CD1c-positive myeloid dendritic cell (primary cell): ENCODE results near the gene PAQR5.
"Not testable (repeated sequence)": the region's sequence is repeated elsewhere in the genome, so short reads cannot be mapped to it uniquely, and the experiment has no call there.

Source experiments
- DNase-seq: peaks from one replicate; pipeline ENCODE4 v3.0.0-alpha.2; 2016; ENCODE audit errors: extremely low spot score

Gene PAQR5

DNA sequence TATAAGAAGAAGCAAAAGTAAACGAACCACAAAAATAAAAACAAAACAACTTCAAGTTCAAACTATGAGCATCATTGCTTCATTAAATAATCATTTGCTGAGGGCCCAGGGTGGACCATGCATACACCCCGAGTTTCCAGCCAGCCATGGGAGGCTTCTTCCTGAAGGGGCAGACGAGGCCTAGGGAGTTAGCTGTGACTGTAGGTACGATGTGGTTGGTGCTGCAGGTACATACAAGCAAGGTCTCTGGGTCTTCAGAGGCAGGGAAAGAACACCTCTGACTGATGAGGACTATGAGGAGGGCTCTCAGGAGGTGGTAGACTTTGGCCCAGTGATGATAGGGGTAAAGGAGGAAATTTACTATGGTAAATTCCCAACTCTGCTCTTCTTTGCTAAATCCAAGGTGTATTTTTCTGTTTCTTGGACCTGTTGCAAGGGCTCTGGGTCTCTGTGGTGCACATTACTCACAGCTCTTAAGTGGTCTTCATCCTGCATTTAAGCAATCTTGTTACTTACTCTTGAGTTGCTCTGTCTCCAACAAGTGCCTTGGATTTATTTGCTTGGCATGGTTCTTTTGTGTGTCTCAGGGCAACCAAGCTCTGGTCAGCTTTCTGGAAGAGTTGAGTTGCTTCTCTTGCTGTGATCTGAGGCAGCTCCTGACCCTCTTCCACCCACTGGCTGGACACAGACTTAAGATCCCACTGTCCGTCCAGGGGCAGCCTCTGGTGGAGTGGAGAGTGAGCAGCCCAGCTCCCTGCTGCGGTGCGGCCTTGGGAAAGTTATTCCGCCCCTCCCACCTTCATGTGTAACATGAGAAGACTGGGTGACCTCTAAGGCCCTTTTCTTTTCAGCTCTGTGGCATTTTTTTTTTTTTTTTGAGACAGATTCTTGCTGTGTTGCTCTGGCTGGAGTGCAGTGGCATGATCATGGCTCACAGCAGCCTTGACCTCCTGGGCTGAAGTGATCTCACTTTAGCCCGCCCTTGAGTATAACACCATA, 59.4 kb downstream of the PAQR5 start:
- DNase-seq, result no peak

DNA sequence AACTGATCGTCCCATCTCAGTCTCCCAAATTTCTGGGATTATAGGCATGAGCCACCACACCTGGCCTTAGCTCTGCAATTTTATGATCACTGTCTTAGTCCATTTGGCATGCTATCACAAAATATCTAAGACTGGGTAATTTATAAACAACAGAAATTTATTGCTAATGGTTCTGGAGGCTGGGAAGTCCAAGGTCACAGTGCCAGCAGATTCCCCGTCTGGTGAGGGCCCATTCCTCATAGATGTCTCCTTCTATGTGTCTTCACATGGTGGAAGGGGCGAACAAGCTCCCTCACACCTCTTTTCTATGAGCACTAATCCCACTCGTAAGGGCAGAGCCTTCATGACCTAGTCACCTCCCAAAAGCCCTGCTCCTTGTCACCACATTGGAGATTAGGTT, 60.1 kb downstream of the PAQR5 start:
- no peak for DNase-seq

DNA sequence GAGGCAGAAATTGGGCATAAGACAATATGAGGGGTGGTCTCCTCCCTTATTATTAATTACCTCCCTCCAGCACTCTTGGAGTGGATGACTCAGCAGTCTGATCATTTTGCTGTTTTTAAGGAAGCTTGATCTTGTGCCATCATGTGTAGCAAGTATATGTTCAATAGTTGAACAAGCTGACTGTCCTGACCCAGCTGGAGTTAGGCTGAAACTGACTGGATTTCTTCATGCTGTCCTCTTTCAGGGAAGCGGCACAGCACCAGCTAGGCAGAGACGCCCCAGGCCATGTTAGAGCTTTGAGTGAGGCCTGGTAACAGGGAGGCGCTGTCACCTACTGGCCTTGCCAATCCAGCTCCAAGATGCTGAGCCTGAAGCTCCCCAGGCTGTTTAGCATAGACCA, 61.0 kb downstream of the PAQR5 start:
- DNase-seq, result no peak

DNA sequence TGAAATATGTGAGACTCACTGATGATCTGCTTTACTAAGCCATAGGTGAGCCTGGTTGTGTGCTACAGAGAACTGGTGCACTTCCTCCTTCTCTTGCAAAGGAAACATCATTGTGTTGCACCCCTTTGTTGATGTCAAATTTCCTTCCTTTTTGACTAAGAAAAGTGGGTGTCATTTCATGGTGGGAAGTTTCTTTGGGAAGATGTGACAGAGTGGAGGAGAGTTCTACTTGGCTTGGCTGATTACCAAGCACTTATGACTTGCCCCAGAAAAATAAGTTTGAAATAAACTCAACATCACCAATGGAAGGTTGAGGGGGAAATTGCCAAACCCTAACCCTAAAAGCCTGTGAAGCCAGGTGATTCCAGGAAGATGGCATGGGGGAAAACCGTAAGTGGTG, 61.9 kb downstream of the PAQR5 start:
- no peak for DNase-seq

DNA sequence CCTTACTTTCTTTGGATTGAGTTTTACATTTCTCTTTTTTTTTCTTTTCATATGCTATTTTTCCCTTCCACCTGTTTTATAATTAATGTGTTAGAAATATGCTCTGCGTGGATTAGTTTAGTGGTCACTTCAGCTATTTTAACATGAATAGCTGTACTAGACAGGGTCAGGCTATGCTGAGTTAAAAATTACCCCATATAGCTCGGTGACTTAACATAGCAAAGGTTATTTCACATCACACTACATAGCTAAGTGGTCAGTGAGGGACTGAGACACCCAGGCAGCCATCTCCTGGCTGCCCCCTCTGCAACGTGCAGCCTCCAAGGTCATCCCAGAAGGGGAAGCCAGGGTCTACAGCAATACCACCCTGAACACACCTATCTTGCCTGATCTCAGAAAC, 68.5 kb downstream of the PAQR5 start:
- no peak for DNase-seq

DNA sequence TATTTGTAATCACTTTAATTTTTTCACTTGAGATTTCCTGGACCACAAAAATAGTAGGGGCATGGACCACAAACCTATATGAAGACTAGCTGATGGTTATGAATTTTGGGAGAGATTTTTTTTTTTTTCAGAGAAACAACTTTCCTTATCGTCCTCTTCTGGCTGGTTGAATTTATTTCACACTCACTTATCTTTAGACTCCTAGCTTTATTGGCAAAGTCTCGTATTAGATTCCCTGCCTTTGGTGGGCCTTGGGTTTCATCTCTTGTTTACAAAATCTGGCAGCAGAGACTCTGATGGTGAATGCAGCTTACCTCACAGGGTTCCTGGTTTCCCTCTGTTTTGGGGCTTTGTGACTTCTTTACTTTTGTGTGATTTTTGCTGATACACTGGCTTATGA, 70.9 kb downstream of the PAQR5 start:
- DNase-seq, result no peak

DNA sequence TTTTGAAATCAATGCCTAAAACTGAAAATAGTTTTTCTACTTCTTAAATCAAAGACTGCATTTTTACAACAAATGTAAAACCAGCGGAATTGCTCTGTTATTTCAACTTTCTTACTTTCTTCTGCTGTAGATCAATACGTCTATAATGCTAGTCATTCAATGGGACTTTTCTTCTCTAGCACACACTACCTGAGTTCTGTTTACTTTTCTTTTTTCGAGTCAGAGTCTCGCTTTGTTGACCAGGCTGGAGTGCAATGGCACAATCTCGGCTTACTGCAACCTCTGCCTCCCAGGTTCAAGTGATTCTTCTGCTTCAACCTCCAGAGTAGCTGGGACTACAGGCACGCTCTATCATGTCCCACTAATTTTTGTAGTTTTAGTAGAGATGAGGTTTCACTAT, 74.7 kb downstream of the PAQR5 start:
- no peak for DNase-seq

DNA sequence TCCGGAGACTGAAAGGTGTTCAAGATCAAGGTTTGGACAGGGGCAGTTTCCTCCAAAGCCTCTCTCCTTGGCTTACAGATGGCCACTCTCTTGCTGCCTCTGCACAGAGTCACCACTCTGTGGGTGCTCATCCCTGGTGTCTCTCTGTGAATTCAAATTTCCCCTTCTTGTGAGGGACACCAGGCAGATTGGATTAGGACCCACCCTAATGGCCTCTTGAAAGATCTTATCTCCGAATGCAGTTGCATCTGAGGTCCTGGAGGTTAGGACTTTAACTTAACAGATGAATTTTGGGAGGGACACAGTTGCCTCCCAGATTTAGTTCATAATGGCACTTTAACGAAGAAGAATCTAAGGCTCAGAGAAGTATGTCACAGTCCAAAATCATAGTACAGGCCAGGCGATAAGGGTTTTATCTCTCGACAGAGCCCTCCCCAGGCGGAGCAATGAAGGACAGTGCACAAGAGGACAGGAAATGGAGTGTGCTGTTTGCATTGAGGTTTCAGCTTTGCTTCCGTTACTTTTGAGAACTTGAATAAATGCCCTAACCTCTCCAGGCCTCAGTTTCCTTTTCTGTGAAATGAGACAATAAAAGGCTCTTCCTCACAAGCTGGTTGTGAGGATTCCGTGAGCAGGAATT, 76.6 kb downstream of the PAQR5 start:
- no peak for DNase-seq

DNA sequence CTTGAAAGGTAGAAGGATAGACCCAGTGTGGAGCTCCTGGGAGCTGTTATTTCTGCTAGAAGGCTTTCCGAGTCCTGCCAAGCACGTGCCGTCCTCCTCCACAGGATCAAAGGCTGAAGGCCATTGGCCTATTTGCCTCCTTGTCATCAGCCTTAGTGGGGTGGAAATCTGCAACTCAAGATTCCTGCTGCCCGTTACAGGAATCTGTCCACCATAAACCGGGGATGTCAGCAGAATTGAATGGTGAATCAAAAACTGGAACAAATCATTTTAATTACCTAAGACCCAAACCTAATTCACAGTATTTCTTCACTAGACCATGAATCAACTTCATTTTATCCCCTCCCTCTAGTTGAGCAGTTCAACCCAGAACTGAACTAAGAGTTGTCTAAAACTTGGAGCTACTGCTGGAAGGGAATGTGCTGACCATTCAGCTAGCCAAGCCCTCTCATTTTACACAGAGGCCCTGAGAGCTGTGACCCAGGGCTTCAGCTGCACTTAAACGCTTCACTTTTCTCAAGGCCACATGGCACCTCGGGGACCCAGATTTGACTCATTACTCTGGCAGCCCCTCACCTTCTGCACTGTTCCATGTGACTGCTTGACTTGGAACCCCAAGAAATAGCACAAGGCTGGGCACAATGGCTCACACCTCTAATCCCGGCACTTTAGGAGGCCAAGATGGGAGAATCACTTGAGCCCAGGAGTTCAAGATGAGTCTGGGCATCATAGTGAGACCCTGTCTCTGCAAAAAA, 78.7 kb downstream of the PAQR5 start:
- DNase-seq, result no peak

DNA sequence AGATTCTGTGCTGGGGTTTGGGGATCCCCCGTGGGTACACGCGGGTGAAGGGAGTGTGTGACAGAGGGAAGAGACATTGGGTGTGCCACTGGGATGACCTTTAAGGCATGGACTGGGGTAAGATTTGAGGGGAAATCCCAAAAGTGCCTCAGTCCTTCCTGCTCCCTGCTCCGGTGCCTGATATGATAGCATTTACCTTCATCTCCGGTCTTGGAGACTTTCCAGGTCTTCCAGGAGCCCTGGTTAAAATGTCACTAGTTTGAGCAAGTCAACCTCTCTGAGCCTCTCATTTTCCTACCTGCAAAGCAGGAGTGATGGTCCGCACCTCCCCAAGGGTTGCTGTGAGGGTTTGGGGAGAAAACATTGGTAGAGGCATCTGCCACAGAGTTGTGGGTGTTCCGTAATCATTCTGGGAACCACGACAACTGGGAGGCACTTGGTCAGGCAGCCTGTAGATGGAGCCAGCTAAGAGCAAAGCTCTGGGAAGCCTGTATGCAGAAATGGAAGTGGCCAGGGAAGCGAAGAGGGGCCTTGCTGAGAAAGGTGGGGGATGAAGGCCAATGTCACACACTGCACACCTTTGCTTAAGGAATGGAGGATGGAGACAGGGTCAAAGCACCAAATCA, 81.5 kb downstream of the PAQR5 start:
- no peak for DNase-seq

DNA sequence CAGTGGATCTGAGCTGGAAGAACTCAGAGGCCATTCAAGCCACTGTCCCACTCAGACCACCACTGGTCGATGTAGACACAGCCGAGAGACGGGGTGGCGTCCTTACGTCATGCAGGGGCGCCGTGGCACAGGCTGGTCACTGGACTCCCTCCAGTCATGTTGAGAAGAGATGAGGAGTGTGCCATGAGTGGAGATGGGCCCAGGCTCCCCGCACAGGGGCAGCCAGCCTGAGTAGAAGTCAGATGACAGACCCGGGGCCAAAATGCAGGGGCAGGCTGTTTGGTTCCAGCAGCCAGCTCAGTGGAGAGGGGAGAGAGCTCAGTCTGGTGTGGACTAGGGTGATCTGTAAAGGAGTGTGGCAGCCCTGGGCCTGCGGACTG, 82.0 kb downstream of the PAQR5 start:
- no peak for DNase-seq

DNA sequence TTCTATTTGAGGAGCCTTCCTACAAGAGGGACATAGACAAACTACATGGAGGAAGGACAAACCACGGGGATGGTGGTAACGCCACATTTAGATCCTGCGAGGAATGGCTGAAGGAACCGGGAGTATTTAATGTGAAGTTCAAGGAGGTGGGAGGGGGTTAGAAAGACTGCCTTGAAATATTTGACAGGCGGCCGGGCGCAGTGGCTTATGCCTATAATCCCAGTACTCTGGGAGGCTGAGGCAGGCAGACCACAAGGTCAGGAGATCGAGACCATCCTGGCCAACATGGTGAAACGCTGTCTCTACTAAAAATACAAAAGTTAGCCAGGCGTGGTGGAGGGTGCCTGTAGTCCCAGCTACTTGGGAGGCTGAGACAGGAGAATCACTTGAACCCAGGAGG, 83.5 kb downstream of the PAQR5 start:
- DNase-seq, result not testable (repeated sequence)

DNA sequence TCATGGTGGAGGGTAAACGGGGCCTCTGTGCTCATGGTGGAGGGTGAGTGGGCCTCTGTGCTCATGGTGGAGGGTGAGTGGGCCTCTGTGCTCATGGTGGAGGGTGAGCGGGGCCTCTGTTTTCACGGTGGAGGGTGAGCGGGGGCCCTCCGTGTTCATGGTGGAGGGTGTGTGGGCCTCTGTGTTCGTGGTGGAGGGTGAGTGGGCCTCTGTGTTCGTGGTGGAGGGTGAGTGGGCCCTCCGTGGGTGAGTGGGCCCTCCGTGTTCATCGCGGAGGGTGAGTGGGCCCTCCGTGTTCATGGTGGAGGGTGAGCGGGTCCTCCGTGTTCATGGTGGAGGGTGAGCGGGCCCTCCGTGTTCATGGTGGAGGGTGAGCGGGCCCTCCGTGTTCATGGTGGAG, 85.4 kb downstream of the PAQR5 start:
- DNase-seq, result not testable (repeated sequence)

DNA sequence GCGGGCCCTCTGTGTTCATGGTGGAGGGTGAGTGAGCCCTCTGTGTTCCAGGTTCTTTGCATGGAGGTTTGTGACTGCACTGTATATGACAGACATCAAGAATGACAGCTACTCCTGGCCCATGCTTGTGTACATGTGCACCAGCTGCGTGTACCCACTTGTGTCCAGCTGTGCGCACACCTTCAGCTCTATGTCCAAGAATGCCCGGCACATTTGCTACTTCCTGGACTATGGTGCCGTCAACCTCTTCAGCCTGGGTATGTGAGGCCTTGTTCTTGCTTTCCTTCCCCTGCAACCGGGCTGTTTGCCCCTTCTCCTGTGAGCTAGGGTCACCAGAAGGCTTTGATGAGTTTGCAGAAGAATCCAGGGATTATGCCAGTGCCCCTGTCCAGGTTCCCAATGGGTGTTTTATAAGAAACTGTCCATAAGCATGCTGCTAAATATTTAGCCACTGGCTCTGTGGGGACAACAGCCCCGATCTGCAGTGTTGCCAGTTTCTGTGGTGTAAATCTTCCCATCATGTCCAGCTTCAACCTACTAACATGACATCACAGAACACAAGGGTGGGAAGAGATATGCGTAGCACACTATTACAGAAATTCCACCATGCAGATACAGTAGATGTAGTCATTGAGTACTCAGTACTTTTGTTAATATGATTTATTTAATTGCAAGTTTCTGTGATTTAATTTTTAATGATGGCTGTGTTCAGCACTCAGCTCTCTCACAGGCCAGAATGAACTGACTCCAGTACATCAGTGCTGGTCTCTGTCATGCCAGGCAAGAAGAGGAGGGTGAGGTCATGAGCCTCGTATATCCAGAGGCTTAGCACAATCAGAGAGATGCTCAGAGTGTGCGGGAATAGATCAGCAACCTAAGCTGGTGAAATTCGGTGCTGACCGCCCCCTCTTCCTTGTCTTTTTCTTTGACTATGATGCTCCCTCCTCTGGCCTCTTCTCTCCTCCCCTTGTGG, 86.2 kb downstream of the PAQR5 start:
- DNase-seq, result no peak

DNA sequence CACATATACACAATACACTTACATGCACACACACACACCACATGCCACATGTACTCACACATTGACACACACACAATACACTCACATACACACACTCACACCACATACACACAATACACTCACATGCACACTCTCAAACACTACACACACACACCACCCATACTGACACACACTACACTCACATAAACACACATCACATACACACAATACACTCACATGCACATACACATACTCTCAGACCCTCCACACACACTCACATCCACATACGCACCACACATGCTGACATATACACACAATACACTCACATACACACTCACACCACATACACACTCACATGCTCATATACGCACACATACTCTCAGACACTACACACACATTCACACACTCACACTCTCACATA, 87.1 kb downstream of the PAQR5 start:
- DNase-seq, result no peak

DNA sequence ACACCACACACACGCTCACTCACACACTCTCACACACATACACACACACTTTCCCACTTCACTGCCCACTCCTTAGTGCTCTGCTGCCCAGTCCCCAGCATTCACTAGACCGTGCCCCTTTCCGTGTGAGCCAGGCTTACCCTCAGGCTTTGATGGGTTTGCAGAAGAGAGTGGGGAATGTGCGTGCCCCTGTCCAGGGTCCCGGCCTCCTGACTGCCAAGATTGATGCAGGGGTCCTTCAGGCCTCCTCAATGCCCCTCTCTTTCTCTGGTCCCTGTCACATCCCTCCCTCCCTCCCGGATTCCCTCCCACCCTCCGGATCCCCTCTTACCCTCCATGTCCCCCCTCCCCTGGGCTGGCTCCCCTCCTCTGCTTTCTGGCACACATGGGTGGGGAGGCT, 87.6 kb downstream of the PAQR5 start:
- no peak for DNase-seq

DNA sequence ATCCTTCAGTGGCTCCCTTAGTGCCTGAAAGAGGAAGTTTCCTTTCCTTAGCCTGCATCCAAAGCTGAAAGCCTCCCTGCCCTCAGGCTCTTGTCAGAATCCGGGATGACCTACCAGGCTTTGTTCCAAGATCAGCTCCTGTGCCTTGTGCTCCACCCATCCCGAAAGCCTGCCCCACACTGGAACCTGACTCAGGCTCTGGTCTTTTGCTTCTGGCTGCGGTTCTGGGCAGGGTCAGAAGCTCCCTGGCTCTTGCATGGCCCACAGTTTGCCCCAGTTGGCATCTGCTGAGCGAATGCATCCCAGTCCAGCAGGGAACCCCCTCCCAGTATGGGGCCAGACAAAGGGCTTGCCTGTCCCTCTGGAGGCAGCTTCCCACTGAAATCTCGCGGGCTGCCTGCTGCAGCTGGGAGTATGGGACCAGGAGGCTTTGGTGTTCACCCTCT, 89.6 kb downstream of the PAQR5 start:
- no peak for DNase-seq

DNA sequence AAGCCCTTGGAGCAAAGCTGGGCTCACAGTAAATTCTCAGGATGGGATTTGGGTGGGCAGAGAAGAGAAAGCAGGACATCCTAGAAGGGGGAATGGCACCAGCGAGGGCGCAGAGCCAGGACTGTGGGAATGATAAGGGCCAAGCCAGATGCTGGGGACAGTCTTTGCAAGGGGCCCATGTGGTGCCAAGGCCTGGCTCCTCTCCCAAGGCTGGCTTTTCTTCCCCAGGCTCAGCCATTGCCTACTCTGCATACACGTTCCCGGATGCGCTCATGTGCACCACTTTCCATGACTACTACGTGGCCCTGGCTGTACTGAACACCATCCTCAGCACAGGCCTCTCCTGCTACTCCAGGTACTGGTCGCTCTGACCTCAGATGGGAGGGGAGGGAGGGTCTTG, 90.7 kb downstream of the PAQR5 start:
- DNase-seq, result no peak

DNA sequence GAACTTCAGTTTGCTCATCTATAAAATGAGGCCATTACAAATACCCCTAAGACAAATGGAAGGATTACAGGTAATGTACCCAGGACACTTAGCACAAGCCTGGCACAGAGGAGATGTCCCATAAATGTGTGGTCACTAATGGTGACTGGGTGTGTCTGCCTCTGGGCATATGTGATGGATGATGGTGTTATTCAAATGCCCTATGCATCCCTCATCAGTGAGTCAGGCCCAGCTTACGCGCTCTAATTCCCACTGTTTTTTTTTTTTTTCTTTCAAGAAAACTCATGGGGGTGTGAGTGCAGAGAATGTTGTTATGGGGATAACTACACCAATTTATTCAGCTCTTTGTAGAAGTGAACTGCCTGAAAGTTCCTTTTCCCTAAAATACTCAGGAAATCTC, 91.9 kb downstream of the PAQR5 start:
- DNase-seq, result no peak

DNA sequence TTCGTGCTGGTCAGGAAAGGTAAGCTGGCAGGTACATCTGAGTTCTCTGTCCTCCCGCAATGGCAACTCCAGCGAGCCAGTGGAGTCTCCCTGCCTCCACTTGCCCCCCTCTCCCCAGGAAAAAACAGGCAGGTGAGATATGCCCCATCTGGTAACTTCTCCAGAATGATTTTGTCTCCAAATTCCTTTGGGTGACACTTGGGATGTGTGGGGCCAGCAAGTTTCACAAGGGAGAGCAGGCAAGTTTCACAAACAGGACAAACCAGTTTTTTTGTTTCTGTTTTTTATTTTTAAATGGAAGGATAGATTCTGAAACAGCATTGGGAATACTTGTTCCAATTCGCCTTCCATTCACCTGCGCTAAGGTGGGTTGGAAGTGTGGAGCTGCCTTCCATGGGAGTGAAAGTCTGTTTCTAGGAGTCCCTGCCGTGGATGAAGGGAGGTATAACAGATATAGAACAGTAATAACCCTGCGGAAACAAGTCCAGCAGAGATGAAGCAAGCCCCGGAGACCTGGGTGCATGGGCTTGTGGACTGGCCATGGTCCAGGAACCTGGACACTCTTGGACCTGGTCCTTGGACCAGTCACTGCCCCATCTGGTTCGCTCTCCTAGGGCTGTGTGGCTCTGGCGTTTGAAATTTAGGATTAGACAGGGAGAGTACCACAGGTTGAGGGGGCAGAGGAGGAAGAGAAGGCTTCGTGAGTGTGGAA, 92.5 kb downstream of the PAQR5 start:
- DNase-seq, result no peak
